B cell (primary cell): ENCODE results near the gene DCTPP1. TPM values are rescaled to one million over a fixed set of nuclear protein-coding genes. Genes with fewer than 3 reads are reported as not detected.

ENCODE experiments used
- ATAC-seq: fragments of 200-7000 bp; cut with Tn5 transposase; one replicate; pipeline ENCODE4 v1.10.0; 2021; ENCODE audit warnings: low read depth, mild to moderate bottlenecking, moderate number of reproducible peaks, moderate library complexity
- CTCF ChIA-PET: fragments of 350-600 bp; sonication (Branson Sonifier 250); formaldehyde crosslinking; loops from one replicate; lab custom pipeline; 2021; ENCODE audit warnings: antibody characterized with exemption, inconsistent platforms; lab: Charles Lee
- POLR2A ChIA-PET: fragments of 350-600 bp; sonication (Branson Sonifier 250); formaldehyde crosslinking; loops from one replicate; lab custom pipeline; 2021; ENCODE audit warnings: antibody characterized with exemption; lab: Charles Lee
- DNase-seq: peaks from one replicate; pipeline ENCODE4 v3.0.0; 2013
- H2AFZ ChIP-seq: 2 replicates; pipeline ENCODE4 v1.6.1; 2012; ENCODE audit warnings: mild to moderate bottlenecking, low read depth, low read length; ENCODE audit not compliant: insufficient read depth, poor library complexity, severe bottlenecking
- H3K27ac ChIP-seq, 2 donors: 1 replicate in 1 of 2; 2 replicates in 1 of 2; pipeline ENCODE4 v1.5.1; 2012 to 2013; ENCODE audit warnings: low read length in 2 of 2, mild to moderate bottlenecking in 2 of 2, moderate library complexity in 1 of 2
- H3K27me3 ChIP-seq, 4 experiments: fragments of 200-600 bp in 1 of 4; sonication (generic) in 1 of 4; replicated peaks in 1 of 4; 1 replicate in 2 of 4; 2 replicates in 2 of 4; pipeline versions ENCODE4 v1.6.1 to v1.7.0; 2013 to 2016; ENCODE audit warnings: low read length in 3 of 4, mild to moderate bottlenecking in 2 of 4, mixed read lengths in 1 of 4, moderate library complexity in 1 of 4; ENCODE audit not compliant: insufficient read depth in 4 of 4, control insufficient read depth in 3 of 4; ENCODE audit errors: control extremely low read depth in 1 of 4
- H3K36me3 ChIP-seq, 2 experiments: replicated peaks in 1 of 2; 1 replicate in 1 of 2; 2 replicates in 1 of 2; pipeline versions ENCODE4 v1.6.1 to v1.7.1; 2013; ENCODE audit warnings: low read length in 1 of 2; ENCODE audit not compliant: insufficient read depth in 2 of 2, control insufficient read depth in 1 of 2; ENCODE audit errors: control extremely low read depth in 1 of 2, extremely low read depth in 1 of 2
- H3K4me1 ChIP-seq, 2 donors: fragments of 200-600 bp in 1 of 2; sonication (generic) in 1 of 2; 1 replicate in 1 of 2; 2 replicates in 1 of 2; pipeline versions ENCODE4 v1.5.1 to v1.6.1; 2013 to 2017; ENCODE audit warnings: low read length in 2 of 2; ENCODE audit not compliant: control insufficient read depth in 2 of 2, insufficient read depth in 2 of 2
- H3K4me2 ChIP-seq: replicated peaks from 2 replicates; pipeline ENCODE3; 2012; ENCODE audit warnings: mild to moderate bottlenecking, low read depth, low read length; ENCODE audit not compliant: poor library complexity, severe bottlenecking
- H3K4me3 ChIP-seq, 5 experiments: fragments of 200-600 bp in 1 of 5; sonication (generic) in 1 of 5; 1 replicate in 3 of 5; 2 replicates in 2 of 5; pipeline versions ENCODE4 v1.5.1 to v1.7.0; 2011 to 2016; ENCODE audit warnings: low read length in 4 of 5, mild to moderate bottlenecking in 4 of 5, low read depth in 2 of 5, control low read depth in 1 of 5, moderate library complexity in 1 of 5; ENCODE audit not compliant: insufficient read depth in 1 of 5; ENCODE audit errors: control extremely low read depth in 1 of 5, extremely low read depth in 1 of 5
- H3K79me2 ChIP-seq: fragments of 200-600 bp; sonication (generic); one replicate; pipeline ENCODE4 v1.6.0; 2016; ENCODE audit warnings: low read length; ENCODE audit not compliant: control insufficient read depth, insufficient read depth
- H3K9ac ChIP-seq: fragments of 200-600 bp; sonication (generic); 2 replicates; pipeline ENCODE4 v1.6.1; 2017; ENCODE audit warnings: mild to moderate bottlenecking, low read length, moderate library complexity
- H3K9me3 ChIP-seq, 3 donors: one replicate each; pipeline versions ENCODE4 v1.6.1 to v1.7.1; 2013; ENCODE audit warnings: low read length in 2 of 3; ENCODE audit not compliant: control insufficient read depth in 2 of 3, insufficient read depth in 1 of 3; ENCODE audit errors: control extremely low read depth in 1 of 3
- H4K20me1 ChIP-seq: 2 replicates; pipeline ENCODE4 v1.6.0; 2012; ENCODE audit warnings: mild to moderate bottlenecking, low read length; ENCODE audit not compliant: insufficient read depth, control insufficient read depth, poor library complexity, severe bottlenecking
- H3K27ac Mint-ChIP-seq: one replicate; pipeline ENCODE4 v1.8.0; 2021; ENCODE audit warnings: mixed read lengths
- H3K27me3 Mint-ChIP-seq: one replicate; pipeline ENCODE4 v1.8.0; 2021; ENCODE audit warnings: mixed read lengths
- H3K4me1 Mint-ChIP-seq: one replicate; pipeline ENCODE4 v1.8.0; 2021; ENCODE audit warnings: mixed read lengths
- H3K4me3 Mint-ChIP-seq: one replicate; pipeline ENCODE4 v1.8.0; 2021; ENCODE audit warnings: mixed read lengths
- H3K9me3 Mint-ChIP-seq: one replicate; pipeline ENCODE4 v1.8.0; 2022; ENCODE audit warnings: mixed read lengths; ENCODE audit not compliant: insufficient read depth
- EZH2 ChIP-seq: IDR thresholded peaks from 2 replicates; pipeline ENCODE4 v1.6.1; 2012; ENCODE audit warnings: borderline replicate concordance, low read depth, mild to moderate bottlenecking, moderate library complexity, low read length; ENCODE audit not compliant: insufficient read depth, poor library complexity, severe bottlenecking
- WGBS: methylation state at CpG from one replicate; pipeline ENCODE4 v1.1.5; 2013; ENCODE audit warnings: missing lambda C conversion rate; ENCODE audit not compliant: insufficient coverage; 5-methylcytosine and 5-hydroxymethylcytosine counted together
- intact Hi-C: fragments of 100-400 bp; cut with micrococcal nuclease; formaldehyde crosslinking; loops from one replicate; pipeline ENCODE4 v1.10.0; 2022
- polyA plus RNA-seq: library from polyadenylated mRNA; depleted of rRNA; stranded (reverse); fragments of >200 nt; gene quantifications from 2 replicates; pipeline ENCODE4 v1.2.3, GENCODE V29; 2012
- total RNA-seq, 2 donors: library from RNA; stranded (reverse); fragments of 120-200 nt in 1 of 2; gene quantifications; 1 replicate in 1 of 2; 2 replicates in 1 of 2; pipeline versions ENCODE4 v1.2.3 to v1.2.4, GENCODE V29; 2013 to 2022
- TF ChIP-seq, protein P1 (sequence below): fragments of 200-600 bp; IDR thresholded peaks from one replicate; pipeline ENCODE4 v1.8.0; 2022; ENCODE audit warnings: antibody characterized with exemption, mild to moderate bottlenecking

The DCTPP1 gene
- total and polyA plus RNA-seq, 2 donors (not counting 1 experiment from before 2014, with no cell fraction given) = 25.0 to 30.3 TPM

DNA sequence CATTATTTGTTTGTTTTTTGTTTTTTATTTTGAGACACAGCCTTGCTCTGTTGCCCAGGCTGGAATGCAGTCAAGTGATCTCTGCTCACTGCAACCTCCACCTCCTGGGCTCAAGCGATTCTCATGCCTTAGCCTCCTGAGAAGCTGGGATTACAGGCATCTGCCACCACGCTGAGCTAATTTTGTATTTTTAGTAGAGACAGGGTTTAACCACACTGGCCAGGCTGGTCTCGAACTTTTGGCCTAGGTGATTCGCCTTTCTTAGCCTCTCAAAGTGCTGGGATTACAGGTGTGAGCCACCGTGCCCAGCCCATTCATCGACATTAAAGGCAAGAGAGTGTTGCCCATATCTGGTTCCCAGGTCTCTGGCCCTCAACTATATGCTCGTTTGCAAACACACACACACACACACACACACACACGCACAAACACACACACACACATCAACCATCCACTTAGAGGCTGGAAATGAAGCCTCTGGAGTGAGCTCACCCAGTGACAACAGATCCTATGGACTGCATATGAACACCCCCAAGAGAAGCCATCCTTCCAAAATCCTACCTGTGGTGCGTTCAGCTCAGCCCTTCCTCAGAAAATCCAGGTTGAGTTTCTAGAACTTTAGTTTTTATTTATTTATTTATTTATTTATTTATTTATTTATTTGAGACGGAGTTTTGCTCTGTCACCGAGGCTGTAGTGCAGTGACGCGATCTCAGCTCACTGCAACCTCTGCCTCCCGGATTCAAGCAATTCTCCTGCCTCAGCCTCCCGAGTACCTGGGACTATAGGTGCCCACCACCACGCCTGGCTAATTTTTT, 28.1 kb upstream of the DCTPP1 start:
- Mint-ChIP-seq H3K9me3 (no peaks in the 10 kb centered on the region), H3K4me3 (peak overlapping the region; percentile 80), H3K4me1 (peaks cover 52% of the 10 kb centered on the region), H3K27me3 (no peaks in the 10 kb centered on the region), H3K27ac (peak overlapping the region; percentile 97)
- ATAC-seq = no peak
- H3K27me3 ChIP-seq = no peaks in the 10 kb centered on the region
- H3K4me1 ChIP-seq = peaks cover 13 to 37% of the 10 kb centered on the region in 2 donors
- CTCF ChIA-PET = interaction anchor here (0.9 to 6.1 kb wide), 15 partner anchors 9 to 141 kb away, joined by 3 to 57 read pairs (median 3); partner anchors contain the start of genes DCTPP1 and ITGAL
- no peak overlapping the region for H3K9ac ChIP-seq
- no peaks in the 10 kb centered on the region for H4K20me1 ChIP-seq
- no peak overlapping the region for H3K27ac ChIP-seq
- H3K4me3 ChIP-seq = no peak overlapping the region
- peak overlapping the region; percentile 6 for H2AFZ ChIP-seq
- DNase-seq = no peak
- no peaks in the 10 kb centered on the region for H3K36me3 ChIP-seq
- WGBS = 82% methylated on average over 10 of the region's 16 CpGs
- H3K9me3 ChIP-seq = no peaks in the 10 kb centered on the region
- TF ChIP-seq, protein P1, sequence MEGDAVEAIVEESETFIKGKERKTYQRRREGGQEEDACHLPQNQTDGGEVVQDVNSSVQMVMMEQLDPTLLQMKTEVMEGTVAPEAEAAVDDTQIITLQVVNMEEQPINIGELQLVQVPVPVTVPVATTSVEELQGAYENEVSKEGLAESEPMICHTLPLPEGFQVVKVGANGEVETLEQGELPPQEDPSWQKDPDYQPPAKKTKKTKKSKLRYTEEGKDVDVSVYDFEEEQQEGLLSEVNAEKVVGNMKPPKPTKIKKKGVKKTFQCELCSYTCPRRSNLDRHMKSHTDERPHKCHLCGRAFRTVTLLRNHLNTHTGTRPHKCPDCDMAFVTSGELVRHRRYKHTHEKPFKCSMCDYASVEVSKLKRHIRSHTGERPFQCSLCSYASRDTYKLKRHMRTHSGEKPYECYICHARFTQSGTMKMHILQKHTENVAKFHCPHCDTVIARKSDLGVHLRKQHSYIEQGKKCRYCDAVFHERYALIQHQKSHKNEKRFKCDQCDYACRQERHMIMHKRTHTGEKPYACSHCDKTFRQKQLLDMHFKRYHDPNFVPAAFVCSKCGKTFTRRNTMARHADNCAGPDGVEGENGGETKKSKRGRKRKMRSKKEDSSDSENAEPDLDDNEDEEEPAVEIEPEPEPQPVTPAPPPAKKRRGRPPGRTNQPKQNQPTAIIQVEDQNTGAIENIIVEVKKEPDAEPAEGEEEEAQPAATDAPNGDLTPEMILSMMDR = no peak
- no peaks in the 10 kb centered on the region for H3K79me2 ChIP-seq
- POLR2A ChIA-PET = interaction anchor here (0.7 to 4.8 kb wide), 9 partner anchors 14 to 301 kb away, joined by 3 to 74 read pairs (median 4); partner anchors contain the start of genes DCTPP1, FBRS and ITGAL
- H3K4me2 ChIP-seq = peak overlapping the region; percentile 73
- intact Hi-C loops = loop anchor here (2.0 to 5.0 kb wide), 2 partner anchors 13 to 69 kb away; partner anchors contain the start of genes SEPHS2 and ZNF768

DNA sequence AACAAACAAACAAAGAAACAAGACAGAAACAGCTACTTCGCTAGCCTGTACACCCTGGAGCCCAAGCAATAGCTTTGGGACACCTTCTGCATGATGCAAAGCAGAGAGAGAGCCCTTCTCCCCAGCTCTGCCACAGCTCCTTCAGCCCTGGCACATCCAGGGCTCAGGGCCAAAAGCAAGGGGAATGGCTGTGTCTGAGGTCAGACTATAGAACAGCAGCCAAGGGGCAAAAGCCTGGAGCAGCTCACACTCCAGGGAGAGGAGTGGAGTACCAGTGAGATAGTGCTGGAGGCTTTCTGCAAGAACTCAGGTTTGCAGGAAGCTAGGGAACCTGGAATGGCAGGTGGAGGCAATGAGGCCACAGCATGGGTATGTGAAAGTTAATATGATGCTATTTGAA, 27.4 kb upstream of the DCTPP1 start:
- peaks cover 59% of the 10 kb centered on the region for H3K4me1 Mint-ChIP-seq
- DNase-seq (no peak), ATAC-seq (no peak)
- intact Hi-C loops = loop anchor here (5.0 kb wide), 1 partner anchor 70 kb away; the partner anchor contains the start of gene ZNF768
- Histone ChIP-seq H3K36me3 (no peaks in the 10 kb centered on the region), H3K4me2 (no peak overlapping the region), H3K4me3 (no peak overlapping the region), H4K20me1 (no peaks in the 10 kb centered on the region), H3K4me1 (peaks cover 17 to 43% of the 10 kb centered on the region in 2 donors), H3K27me3 (no peaks in the 10 kb centered on the region), H2AFZ (peak overlapping the region; percentile 6), H3K9ac (no peak overlapping the region), H3K27ac (no peak overlapping the region), H3K9me3 (no peaks in the 10 kb centered on the region), H3K79me2 (no peaks in the 10 kb centered on the region)
- H3K27ac Mint-ChIP-seq = peak overlapping the region; percentile 70
- H3K27me3 Mint-ChIP-seq = no peaks in the 10 kb centered on the region
- ChIA-PET CTCF (interaction anchor here (0.6 to 6.1 kb wide), 10 partner anchors 8 to 141 kb away, joined by 3 to 57 read pairs (median 3); no protein-coding TSS in a partner anchor), POLR2A (interaction anchor here (1.2 to 4.8 kb wide), 2 partner anchors 10 to 14 kb away, joined by 4 to 74 read pairs; partner anchors contain the start of gene ITGAL)
- no peak overlapping the region for H3K4me3 Mint-ChIP-seq
- no peak for TF ChIP-seq EZH2
- TF ChIP-seq, protein P1 = no peak
- H3K9me3 Mint-ChIP-seq = no peaks in the 10 kb centered on the region
- WGBS = 100% methylated on average over 1 of the region's 1 CpG
